ENCODE data around the gene NTM. TPM values are rescaled to one million over a fixed set of nuclear protein-coding genes. Genes with fewer than 3 reads are reported as not detected.
A peak's percentile ranks its signal among the peaks of the same experiment; 100 is the strongest.

The NTM gene
- total RNA-seq, 4 donors from 2014 or later = 1.4 to 2.8 (median 1.7) TPM

DNA sequence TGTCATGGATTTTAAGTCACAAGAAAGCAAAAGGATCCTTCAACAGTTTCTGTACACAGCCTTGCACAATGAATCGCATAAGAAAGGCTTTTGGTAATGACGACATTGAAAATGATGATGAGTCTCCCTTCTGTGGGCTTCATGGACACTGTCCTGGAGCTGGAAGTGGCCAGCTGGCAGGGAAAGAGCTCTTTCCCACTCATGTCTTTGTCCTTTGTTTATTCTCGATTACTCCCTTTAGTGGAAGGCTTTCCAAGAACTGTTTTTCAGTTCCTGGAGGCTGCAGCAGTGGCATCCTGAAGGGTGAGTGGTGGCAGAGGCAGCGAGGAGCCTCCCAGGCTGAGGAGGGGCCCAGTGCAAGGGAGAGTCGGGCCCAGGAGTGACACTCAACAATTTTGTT lies 505.2 kb downstream of the NTM start:
- H3K27ac ChIP-seq = peak overlapping the region in 1 of 4 donors; percentile 29
- H3K4me3 ChIP-seq = no peak overlapping the region
- no peaks in the 10 kb centered on the region for H3K36me3 ChIP-seq
- no peak for DNase-seq
- TF ChIP-seq, protein P1, sequence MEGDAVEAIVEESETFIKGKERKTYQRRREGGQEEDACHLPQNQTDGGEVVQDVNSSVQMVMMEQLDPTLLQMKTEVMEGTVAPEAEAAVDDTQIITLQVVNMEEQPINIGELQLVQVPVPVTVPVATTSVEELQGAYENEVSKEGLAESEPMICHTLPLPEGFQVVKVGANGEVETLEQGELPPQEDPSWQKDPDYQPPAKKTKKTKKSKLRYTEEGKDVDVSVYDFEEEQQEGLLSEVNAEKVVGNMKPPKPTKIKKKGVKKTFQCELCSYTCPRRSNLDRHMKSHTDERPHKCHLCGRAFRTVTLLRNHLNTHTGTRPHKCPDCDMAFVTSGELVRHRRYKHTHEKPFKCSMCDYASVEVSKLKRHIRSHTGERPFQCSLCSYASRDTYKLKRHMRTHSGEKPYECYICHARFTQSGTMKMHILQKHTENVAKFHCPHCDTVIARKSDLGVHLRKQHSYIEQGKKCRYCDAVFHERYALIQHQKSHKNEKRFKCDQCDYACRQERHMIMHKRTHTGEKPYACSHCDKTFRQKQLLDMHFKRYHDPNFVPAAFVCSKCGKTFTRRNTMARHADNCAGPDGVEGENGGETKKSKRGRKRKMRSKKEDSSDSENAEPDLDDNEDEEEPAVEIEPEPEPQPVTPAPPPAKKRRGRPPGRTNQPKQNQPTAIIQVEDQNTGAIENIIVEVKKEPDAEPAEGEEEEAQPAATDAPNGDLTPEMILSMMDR (IDR thresholded peaks at IDR 0.05) = no peak
- TF ChIP-seq POLR2A (IDR thresholded peaks at IDR 0.05) = no peak
- H3K4me1 ChIP-seq = no peaks in the 10 kb centered on the region
- no peaks in the 10 kb centered on the region for H3K27me3 ChIP-seq
- no peaks in the 10 kb centered on the region for H3K9me3 ChIP-seq

DNA sequence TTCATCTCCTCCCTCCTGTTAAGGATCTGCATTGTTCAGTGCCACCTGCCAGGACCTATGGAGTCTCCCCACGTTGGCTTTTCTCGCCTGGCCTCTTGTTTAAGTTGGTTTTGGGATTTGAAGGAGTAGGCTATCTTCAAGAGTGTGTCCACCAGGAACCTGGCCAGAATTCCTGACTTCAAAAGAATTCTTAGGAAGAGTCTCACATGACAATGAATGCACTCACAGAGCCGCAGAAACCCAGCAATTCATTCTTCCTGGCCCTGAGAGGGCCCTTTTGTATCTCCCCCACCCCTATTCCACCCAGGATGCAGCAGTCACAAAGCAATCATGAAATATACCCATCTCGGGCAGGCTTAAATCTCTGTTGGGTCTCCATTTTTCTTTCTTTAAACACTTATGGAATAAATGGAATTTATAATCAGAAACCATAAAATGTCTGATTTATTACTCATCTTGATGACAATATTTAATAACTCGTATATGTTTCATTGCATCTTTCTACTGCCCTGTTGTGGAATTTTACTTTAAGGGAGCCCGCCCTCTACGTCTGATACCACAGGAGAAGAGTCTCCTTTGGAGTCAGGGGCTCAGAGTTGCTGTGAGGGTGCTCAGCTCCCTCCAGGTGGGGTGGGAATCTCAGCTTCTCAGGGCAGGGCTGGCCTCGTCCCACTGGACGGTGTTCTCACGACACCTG lies 507.0 kb downstream of the NTM start:
- Histone ChIP-seq H3K9me3 (no peaks in the 10 kb centered on the region), H3K27me3 (no peaks in the 10 kb centered on the region), H3K4me3 (no peak overlapping the region), H3K27ac (no peak overlapping the region), H3K4me1 (no peaks in the 10 kb centered on the region), H3K36me3 (no peaks in the 10 kb centered on the region)
- no peak for TF ChIP-seq POLR2A (IDR thresholded peaks at IDR 0.05)
- TF ChIP-seq, protein P1 (IDR thresholded peaks at IDR 0.05) = no peak
- no peak for DNase-seq

DNA sequence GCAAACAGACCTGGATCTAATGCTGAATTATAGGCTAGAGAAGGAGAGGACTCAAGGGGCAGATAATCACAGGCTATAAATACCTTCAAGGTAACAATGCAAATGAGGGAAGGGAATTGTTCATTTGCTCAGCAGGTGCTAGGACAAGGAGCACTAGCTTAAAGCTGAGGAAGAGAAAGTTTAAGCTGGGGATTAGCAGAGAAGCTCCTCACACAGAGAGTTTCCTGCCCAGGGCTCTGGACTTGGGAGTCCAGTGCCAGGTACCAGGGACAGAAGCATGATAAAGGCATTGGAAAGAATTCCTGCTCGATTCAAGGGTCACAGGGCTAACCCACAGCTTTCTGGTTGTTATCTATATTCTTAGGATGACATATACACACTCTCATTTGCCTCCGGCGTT lies 509.9 kb downstream of the NTM start:
- H3K27me3 ChIP-seq = no peaks in the 10 kb centered on the region
- H3K9me3 ChIP-seq = no peaks in the 10 kb centered on the region
- H3K27ac ChIP-seq = no peak overlapping the region
- DNase-seq = no peak
- TF ChIP-seq, protein P1 (IDR thresholded peaks at IDR 0.05) = no peak
- no peak for TF ChIP-seq POLR2A (IDR thresholded peaks at IDR 0.05)
- H3K4me3 ChIP-seq = no peak overlapping the region
- no peaks in the 10 kb centered on the region for H3K4me1 ChIP-seq
- H3K36me3 ChIP-seq = no peaks in the 10 kb centered on the region

DNA sequence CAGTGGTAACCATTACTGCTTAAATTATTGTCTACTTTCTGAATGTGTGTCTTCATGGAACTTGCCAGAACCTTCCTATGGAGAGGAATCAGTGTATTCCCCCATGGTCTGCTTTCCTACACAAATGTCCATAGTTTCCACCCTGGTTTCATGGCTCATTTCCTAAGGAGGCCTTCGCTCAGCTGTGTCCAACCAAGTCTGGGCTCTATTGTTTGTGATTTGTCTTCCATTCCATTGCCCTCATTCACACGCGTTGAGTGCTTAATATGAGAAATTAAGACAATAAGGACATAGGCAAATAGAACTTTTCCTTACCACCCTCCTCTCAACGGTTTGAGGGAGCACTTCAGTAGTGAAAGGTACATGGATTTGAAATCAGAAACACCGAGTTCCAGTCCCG lies 510.6 kb downstream of the NTM start:
- no peak for DNase-seq
- H3K4me3 ChIP-seq = no peak overlapping the region
- H3K4me1 ChIP-seq = no peaks in the 10 kb centered on the region
- no peaks in the 10 kb centered on the region for H3K36me3 ChIP-seq
- no peaks in the 10 kb centered on the region for H3K27me3 ChIP-seq
- H3K27ac ChIP-seq = no peak overlapping the region
- TF ChIP-seq, protein P1 (IDR thresholded peaks at IDR 0.05) = no peak
- TF ChIP-seq POLR2A (IDR thresholded peaks at IDR 0.05) = no peak
- no peaks in the 10 kb centered on the region for H3K9me3 ChIP-seq

DNA sequence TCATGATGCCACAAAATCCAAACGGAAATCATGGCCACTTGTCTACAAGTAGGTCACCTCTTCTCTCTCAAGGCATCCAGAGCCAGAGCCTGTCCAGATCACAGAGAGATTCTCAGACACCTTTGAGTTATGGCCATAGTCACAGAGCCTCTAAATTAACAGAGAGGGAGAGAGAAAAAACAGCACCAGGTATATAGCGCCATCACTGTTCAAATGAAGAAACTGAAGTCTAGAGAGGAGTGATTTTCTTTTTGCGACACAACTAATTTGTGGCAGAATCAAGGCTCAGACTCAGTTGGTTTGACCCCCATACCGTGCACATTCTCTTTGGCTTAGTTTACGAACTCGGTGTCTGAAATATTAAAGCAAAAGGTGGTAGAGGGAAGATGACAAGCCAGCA lies 512.9 kb downstream of the NTM start:
- H3K36me3 ChIP-seq = no peaks in the 10 kb centered on the region

More for the DNA sequence above, 512.9 kb downstream of the NTM start:
- no peak overlapping the region for H3K4me3 ChIP-seq
- TF ChIP-seq POLR2A (IDR thresholded peaks at IDR 0.05) = no peak
- TF ChIP-seq, protein P1 (IDR thresholded peaks at IDR 0.05) = no peak
- H3K27ac ChIP-seq = no peak overlapping the region
- H3K27me3 ChIP-seq = no peaks in the 10 kb centered on the region
- H3K9me3 ChIP-seq = no peaks in the 10 kb centered on the region
- DNase-seq = no peak
- no peaks in the 10 kb centered on the region for H3K4me1 ChIP-seq

Data from Peyer's patch (tissue), 4 donors.